ENCODE results near the gene NUP93.

- TF ChIP-seq RAD21 (conservative IDR thresholded peaks at IDR 0.05 in 1 of 2, IDR thresholded peaks at IDR 0.05 in 1 of 2) = no peak
- no peak for TF ChIP-seq HEYL (CRISPR knock-in tag; IDR thresholded peaks at IDR 0.05)
- no peak for TF ChIP-seq SREBF2 (IDR thresholded peaks at IDR 0.05)
- no peak for TF ChIP-seq CTCF (IDR thresholded peaks at IDR 0.05)
- no peak for TF ChIP-seq ZFP36 (IDR thresholded peaks at IDR 0.05; ENCODE audit: borderline replicate concordance, partially characterized antibody)
- no peak for TF ChIP-seq POLR2A (IDR thresholded peaks at IDR 0.05; ENCODE audit: low read length)
- no peak for TF ChIP-seq CHD2 (IDR thresholded peaks at IDR 0.05; ENCODE audit: low read length, partially characterized antibody)
- TF ChIP-seq POLR2AphosphoS2 (conservative IDR thresholded peaks at IDR 0.05; ENCODE audit: low read length) = no peak
- no peak for TF ChIP-seq BHLHE40 (IDR thresholded peaks at IDR 0.05; ENCODE audit: low read depth, low read length)
- TF ChIP-seq MYC (IDR thresholded peaks at IDR 0.05; ENCODE audit: borderline replicate concordance, low read length) = no peak
- TF ChIP-seq MAFK (IDR thresholded peaks at IDR 0.05; ENCODE audit: partially characterized antibody) = no peak
- no peak for TF ChIP-seq ZC3H11A (IDR thresholded peaks at IDR 0.05)
Measured at GRCh38 chr16:56774016-56774680, 44.2 kb downstream of the NUP93 start.
